Kidney epithelial cell (primary cell): ENCODE results near the gene USP17L29. TPM values are rescaled to one million over a fixed set of nuclear protein-coding genes. Genes with fewer than 3 reads are reported as not detected.
"Not testable (repeated sequence)": the region's sequence is repeated elsewhere in the genome, so short reads cannot be mapped to it uniquely, and the experiment has no call there.

Experiments used
- DNase-seq: peaks from one replicate; pipeline ENCODE4 v3.0.0-alpha.2; 2010; ENCODE audit warnings: low read depth
- H3K27me3 ChIP-seq: 2 replicates; pipeline ENCODE4 v1.6.0; 2011; ENCODE audit warnings: low read length; ENCODE audit not compliant: control insufficient read depth, insufficient read depth
- H3K36me3 ChIP-seq: 2 replicates; pipeline ENCODE4 v1.5.1; 2011; ENCODE audit warnings: low read length; ENCODE audit not compliant: control insufficient read depth, insufficient read depth
- H3K4me3 ChIP-seq: 2 replicates; pipeline ENCODE4 v1.5.1; 2011; ENCODE audit warnings: low read depth, mild to moderate bottlenecking, control low read depth, low read length
- total RNA-seq: library from RNA; depleted of rRNA; stranded (reverse); fragments of >200 nt; gene quantifications from 2 replicates; pipeline ENCODE4 v1.2.3, GENCODE V29; 2015

Gene USP17L29
- total RNA-seq: not detected in 2 replicates

GRCh38 chr4:9353338-9353737 is at the start of gene USP17L29:
Gene USP17L29 (plus strand): TSS chr4:9353638. CDS start chr4:9353638, 0 bp downstream.
- H3K27me3 ChIP-seq, DNase-seq, H3K36me3 ChIP-seq, H3K4me3 ChIP-seq: not testable (repeated sequence)

- not testable (repeated sequence) for H3K27me3 ChIP-seq, H3K4me3 ChIP-seq, H3K36me3 ChIP-seq, DNase-seq
Observed at GRCh38 chr4:9324191-9324590, 29.2 kb upstream of the USP17L29 start.

- DNase-seq, H3K4me3 ChIP-seq, H3K36me3 ChIP-seq, H3K27me3 ChIP-seq: not testable (repeated sequence)
Observed at GRCh38 chr4:9324865-9325264, 28.6 kb upstream of the USP17L29 start, which contains the start of gene USP17L24. Gene USP17L24 (plus strand): TSS chr4:9325165. CDS start chr4:9325165, 0 bp downstream.

GRCh38 chr4:9329611-9330010 is 23.8 kb upstream of the USP17L29 start, which contains the start of gene USP17L25:
Gene USP17L25 (plus strand): TSS chr4:9329911. CDS start chr4:9329911, 0 bp downstream.
- H3K4me3 ChIP-seq, H3K27me3 ChIP-seq, H3K36me3 ChIP-seq, DNase-seq: not testable (repeated sequence)

GRCh38 chr4:9334358-9334757 is 19.1 kb upstream of the USP17L29 start, which contains the start of gene USP17L26:
Gene USP17L26 (plus strand): TSS chr4:9334658. CDS start chr4:9334658, 0 bp downstream.
- H3K27me3 ChIP-seq, H3K4me3 ChIP-seq, H3K36me3 ChIP-seq, DNase-seq: not testable (repeated sequence)

GRCh38 chr4:9339103-9339502 is 14.3 kb upstream of the USP17L29 start, which contains the start of gene USP17L5:
Gene USP17L5 (plus strand): TSS chr4:9339403. CDS start chr4:9339403, 0 bp downstream.
- H3K27me3 ChIP-seq, H3K4me3 ChIP-seq, H3K36me3 ChIP-seq, DNase-seq: not testable (repeated sequence)

- DNase-seq, H3K4me3 ChIP-seq, H3K36me3 ChIP-seq, H3K27me3 ChIP-seq: not testable (repeated sequence)
Observed at GRCh38 chr4:9343848-9344247, 9.6 kb upstream of the USP17L29 start, which contains the start of gene USP17L27. Gene USP17L27 (plus strand): TSS chr4:9344148. CDS start chr4:9344148, 0 bp downstream.

- H3K36me3 ChIP-seq, H3K27me3 ChIP-seq, DNase-seq, H3K4me3 ChIP-seq: not testable (repeated sequence)
Observed at GRCh38 chr4:9348593-9348992, 4.8 kb upstream of the USP17L29 start, which contains the start of gene USP17L28. Gene USP17L28 (plus strand): TSS chr4:9348893. CDS start chr4:9348893, 0 bp downstream.

- H3K36me3 ChIP-seq, H3K4me3 ChIP-seq, DNase-seq, H3K27me3 ChIP-seq: not testable (repeated sequence)
Observed at GRCh38 chr4:9350866-9351265, 2.6 kb upstream of the USP17L29 start.

GRCh38 chr4:9362829-9363228 is 9.4 kb downstream of the USP17L29 start, which contains the start of gene USP17L30:
Gene USP17L30 (plus strand): TSS chr4:9363129. CDS start chr4:9363129, 0 bp downstream.
- DNase-seq, H3K27me3 ChIP-seq, H3K4me3 ChIP-seq, H3K36me3 ChIP-seq: not testable (repeated sequence)

- H3K4me3 ChIP-seq, DNase-seq, H3K36me3 ChIP-seq, H3K27me3 ChIP-seq: not testable (repeated sequence)
Observed at GRCh38 chr4:9379881-9380280, 26.4 kb downstream of the USP17L29 start.
